Neural cell (in vitro differentiated cells): Measurements from ENCODE around the gene AP3D1. TPM values are rescaled to one million over a fixed set of nuclear protein-coding genes. Genes with fewer than 3 reads are reported as not detected.

Experiments
- H2AFZ ChIP-seq: fragments of 200-600, 300-800 bp; sonication (generic), shearing (Covaris generic); 2 replicates; pipeline ENCODE4 v1.6.0; 2014; ENCODE audit warnings: low read depth, mild to moderate bottlenecking, antibody characterized with exemption, low read length, moderate library complexity
- H3F3A ChIP-seq: fragments of 200-600 bp; shearing (Covaris generic); 2 replicates; pipeline ENCODE4 v1.6.1; 2016; ENCODE audit warnings: mild to moderate bottlenecking, moderate library complexity, mixed read lengths, antibody characterized with exemption, low read length; ENCODE audit not compliant: insufficient read depth, poor library complexity, severe bottlenecking
- H3K27ac ChIP-seq: fragments of 200-600, 300-800 bp; sonication (generic), shearing (Covaris generic); 2 replicates; pipeline ENCODE4 v1.5.1; 2014; ENCODE audit warnings: mild to moderate bottlenecking, low read length, moderate library complexity
- H3K27me3 ChIP-seq: fragments of 300-800, 200-600 bp; sonication (generic), shearing (Covaris generic); 2 replicates; pipeline ENCODE4 v1.6.0; 2014; ENCODE audit warnings: mild to moderate bottlenecking, low read depth, low read length, moderate library complexity; ENCODE audit not compliant: insufficient read depth
- H3K36me3 ChIP-seq: fragments of 300-800, 200-600 bp; sonication (generic), shearing (Covaris generic); 2 replicates; pipeline ENCODE4 v1.5.1; 2014; ENCODE audit warnings: mild to moderate bottlenecking, antibody characterized with exemption, low read length, moderate library complexity; ENCODE audit not compliant: insufficient read depth
- H3K4me2 ChIP-seq: fragments of 300-800, 200-600 bp; sonication (generic), shearing (Covaris generic); 2 replicates; pipeline ENCODE4 v1.6.0; 2014; ENCODE audit warnings: mild to moderate bottlenecking, low read length
- H3K4me3 ChIP-seq: fragments of 300-800, 200-600 bp; sonication (generic), shearing (Covaris generic); 2 replicates; pipeline ENCODE4 v1.5.1; 2014; ENCODE audit warnings: mild to moderate bottlenecking, low read length, moderate library complexity
- H3K79me2 ChIP-seq: fragments of 200-600 bp; shearing (Covaris generic); replicated peaks from 2 replicates; pipeline ENCODE4 v1.6.0; 2014; ENCODE audit warnings: mild to moderate bottlenecking, low read length, moderate library complexity; ENCODE audit not compliant: insufficient read depth
- H3K9ac ChIP-seq: fragments of 300-800, 200-600 bp; sonication (generic), shearing (Covaris generic); 2 replicates; pipeline ENCODE4 v1.6.1; 2016; ENCODE audit warnings: mild to moderate bottlenecking, low read length, mixed read lengths
- H3K9me2 ChIP-seq: fragments of 200-600 bp; shearing (Covaris generic); 2 replicates; pipeline ENCODE4 v1.6.1; 2016; ENCODE audit warnings: mild to moderate bottlenecking, low read length, mixed read lengths; ENCODE audit not compliant: insufficient read depth
- H3K9me3 ChIP-seq: fragments of 200-600, 300-800 bp; sonication (generic), shearing (Covaris generic); 2 replicates; pipeline ENCODE4 v1.6.1; 2016; ENCODE audit warnings: mild to moderate bottlenecking, mixed run types, low read length, moderate library complexity, mixed read lengths
- H4K20me1 ChIP-seq: fragments of 200-600 bp; shearing (Covaris generic); 2 replicates; pipeline ENCODE4 v1.6.1; 2016; ENCODE audit warnings: mild to moderate bottlenecking, mixed run types; ENCODE audit not compliant: insufficient read depth
- EP300 ChIP-seq: fragments of 450-650 bp; conservative IDR thresholded peaks from 2 replicates; pipeline ENCODE4 v1.6.1; 2014; ENCODE audit warnings: antibody characterized with exemption, mild to moderate bottlenecking, moderate library complexity; ENCODE audit not compliant: poor library complexity, severe bottlenecking
- EZH2 ChIP-seq: fragments of 200-600, 300-800 bp; shearing (Covaris generic), sonication (generic); IDR thresholded peaks from 2 replicates; pipeline ENCODE4 v1.6.1; 2014; ENCODE audit warnings: antibody characterized with exemption, low read length, borderline replicate concordance, mild to moderate bottlenecking; ENCODE audit not compliant: insufficient read depth, poor library complexity, severe bottlenecking
- MXI1 ChIP-seq: fragments of 450-650 bp; conservative IDR thresholded peaks from 2 replicates; pipeline ENCODE4 v1.6.1; 2014; ENCODE audit warnings: antibody characterized with exemption, mild to moderate bottlenecking; ENCODE audit not compliant: poor library complexity, severe bottlenecking
- POLR2AphosphoS5 ChIP-seq: IDR thresholded peaks from 2 replicates; pipeline ENCODE4 v1.6.1; 2012
- RAD21 ChIP-seq: fragments of 450-650 bp; conservative IDR thresholded peaks from 2 replicates; pipeline ENCODE4 v1.6.1; 2014; ENCODE audit warnings: antibody characterized with exemption, mild to moderate bottlenecking, moderate library complexity
- SMC3 ChIP-seq: fragments of 450-650 bp; conservative IDR thresholded peaks from 2 replicates; pipeline ENCODE4 v1.6.1; 2014; ENCODE audit warnings: antibody characterized with exemption, mild to moderate bottlenecking, moderate library complexity; ENCODE audit not compliant: poor library complexity
- TAF1 ChIP-seq: IDR thresholded peaks from 2 replicates; pipeline ENCODE4 v1.6.1; 2012; ENCODE audit warnings: low read depth
- polyA plus RNA-seq: library from polyadenylated mRNA; depleted of rRNA; stranded (reverse); fragments of >200 nt; gene quantifications from 2 replicates; pipeline ENCODE4 v1.2.3, GENCODE V29; 2014
- TF ChIP-seq, protein P1 (sequence below): fragments of 450-650 bp; IDR thresholded peaks from 2 replicates; pipeline ENCODE4 v1.5.1; 2014; ENCODE audit warnings: antibody characterized with exemption, mild to moderate bottlenecking, moderate library complexity; ENCODE audit not compliant: poor library complexity, severe bottlenecking
- TF ChIP-seq, protein P2 (sequence below): IDR thresholded peaks from 2 replicates; pipeline ENCODE4 v1.6.1; 2012; ENCODE audit warnings: borderline replicate concordance

AP3D1 gene
- polyA plus RNA-seq, 1 donor from 2014 or later, result 60.7 TPM

GRCh38 chr19:2089727-2090053 lies 61.7 kb downstream of the AP3D1 start:
- no peaks in the 10 kb centered on the region for H3F3A ChIP-seq
- no peaks in the 10 kb centered on the region for H3K9me3 ChIP-seq
- H3K36me3 ChIP-seq, result no peaks in the 10 kb centered on the region
- H3K27me3 ChIP-seq, result no peaks in the 10 kb centered on the region
- H3K9ac ChIP-seq, result no peak overlapping the region
- no peaks in the 10 kb centered on the region for H3K9me2 ChIP-seq
- H3K27ac ChIP-seq, result no peak overlapping the region
- H2AFZ ChIP-seq, result no peak overlapping the region
- H3K79me2 ChIP-seq, result peaks cover 5% of the 10 kb centered on the region
- no peak overlapping the region for H3K4me3 ChIP-seq
- H4K20me1 ChIP-seq, result no peaks in the 10 kb centered on the region
- H3K4me2 ChIP-seq, result no peak overlapping the region
- TF ChIP-seq, protein P1, sequence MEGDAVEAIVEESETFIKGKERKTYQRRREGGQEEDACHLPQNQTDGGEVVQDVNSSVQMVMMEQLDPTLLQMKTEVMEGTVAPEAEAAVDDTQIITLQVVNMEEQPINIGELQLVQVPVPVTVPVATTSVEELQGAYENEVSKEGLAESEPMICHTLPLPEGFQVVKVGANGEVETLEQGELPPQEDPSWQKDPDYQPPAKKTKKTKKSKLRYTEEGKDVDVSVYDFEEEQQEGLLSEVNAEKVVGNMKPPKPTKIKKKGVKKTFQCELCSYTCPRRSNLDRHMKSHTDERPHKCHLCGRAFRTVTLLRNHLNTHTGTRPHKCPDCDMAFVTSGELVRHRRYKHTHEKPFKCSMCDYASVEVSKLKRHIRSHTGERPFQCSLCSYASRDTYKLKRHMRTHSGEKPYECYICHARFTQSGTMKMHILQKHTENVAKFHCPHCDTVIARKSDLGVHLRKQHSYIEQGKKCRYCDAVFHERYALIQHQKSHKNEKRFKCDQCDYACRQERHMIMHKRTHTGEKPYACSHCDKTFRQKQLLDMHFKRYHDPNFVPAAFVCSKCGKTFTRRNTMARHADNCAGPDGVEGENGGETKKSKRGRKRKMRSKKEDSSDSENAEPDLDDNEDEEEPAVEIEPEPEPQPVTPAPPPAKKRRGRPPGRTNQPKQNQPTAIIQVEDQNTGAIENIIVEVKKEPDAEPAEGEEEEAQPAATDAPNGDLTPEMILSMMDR, result no peak
- no peak for TF ChIP-seq MXI1
- TF ChIP-seq, protein P2, sequence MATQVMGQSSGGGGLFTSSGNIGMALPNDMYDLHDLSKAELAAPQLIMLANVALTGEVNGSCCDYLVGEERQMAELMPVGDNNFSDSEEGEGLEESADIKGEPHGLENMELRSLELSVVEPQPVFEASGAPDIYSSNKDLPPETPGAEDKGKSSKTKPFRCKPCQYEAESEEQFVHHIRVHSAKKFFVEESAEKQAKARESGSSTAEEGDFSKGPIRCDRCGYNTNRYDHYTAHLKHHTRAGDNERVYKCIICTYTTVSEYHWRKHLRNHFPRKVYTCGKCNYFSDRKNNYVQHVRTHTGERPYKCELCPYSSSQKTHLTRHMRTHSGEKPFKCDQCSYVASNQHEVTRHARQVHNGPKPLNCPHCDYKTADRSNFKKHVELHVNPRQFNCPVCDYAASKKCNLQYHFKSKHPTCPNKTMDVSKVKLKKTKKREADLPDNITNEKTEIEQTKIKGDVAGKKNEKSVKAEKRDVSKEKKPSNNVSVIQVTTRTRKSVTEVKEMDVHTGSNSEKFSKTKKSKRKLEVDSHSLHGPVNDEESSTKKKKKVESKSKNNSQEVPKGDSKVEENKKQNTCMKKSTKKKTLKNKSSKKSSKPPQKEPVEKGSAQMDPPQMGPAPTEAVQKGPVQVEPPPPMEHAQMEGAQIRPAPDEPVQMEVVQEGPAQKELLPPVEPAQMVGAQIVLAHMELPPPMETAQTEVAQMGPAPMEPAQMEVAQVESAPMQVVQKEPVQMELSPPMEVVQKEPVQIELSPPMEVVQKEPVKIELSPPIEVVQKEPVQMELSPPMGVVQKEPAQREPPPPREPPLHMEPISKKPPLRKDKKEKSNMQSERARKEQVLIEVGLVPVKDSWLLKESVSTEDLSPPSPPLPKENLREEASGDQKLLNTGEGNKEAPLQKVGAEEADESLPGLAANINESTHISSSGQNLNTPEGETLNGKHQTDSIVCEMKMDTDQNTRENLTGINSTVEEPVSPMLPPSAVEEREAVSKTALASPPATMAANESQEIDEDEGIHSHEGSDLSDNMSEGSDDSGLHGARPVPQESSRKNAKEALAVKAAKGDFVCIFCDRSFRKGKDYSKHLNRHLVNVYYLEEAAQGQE, result no peak
- no peak for TF ChIP-seq RAD21
- TF ChIP-seq TAF1, result no peak
- no peak for TF ChIP-seq SMC3
- TF ChIP-seq EZH2, result no peak
- no peak for TF ChIP-seq EP300
- no peak for TF ChIP-seq POLR2AphosphoS5

DNA sequence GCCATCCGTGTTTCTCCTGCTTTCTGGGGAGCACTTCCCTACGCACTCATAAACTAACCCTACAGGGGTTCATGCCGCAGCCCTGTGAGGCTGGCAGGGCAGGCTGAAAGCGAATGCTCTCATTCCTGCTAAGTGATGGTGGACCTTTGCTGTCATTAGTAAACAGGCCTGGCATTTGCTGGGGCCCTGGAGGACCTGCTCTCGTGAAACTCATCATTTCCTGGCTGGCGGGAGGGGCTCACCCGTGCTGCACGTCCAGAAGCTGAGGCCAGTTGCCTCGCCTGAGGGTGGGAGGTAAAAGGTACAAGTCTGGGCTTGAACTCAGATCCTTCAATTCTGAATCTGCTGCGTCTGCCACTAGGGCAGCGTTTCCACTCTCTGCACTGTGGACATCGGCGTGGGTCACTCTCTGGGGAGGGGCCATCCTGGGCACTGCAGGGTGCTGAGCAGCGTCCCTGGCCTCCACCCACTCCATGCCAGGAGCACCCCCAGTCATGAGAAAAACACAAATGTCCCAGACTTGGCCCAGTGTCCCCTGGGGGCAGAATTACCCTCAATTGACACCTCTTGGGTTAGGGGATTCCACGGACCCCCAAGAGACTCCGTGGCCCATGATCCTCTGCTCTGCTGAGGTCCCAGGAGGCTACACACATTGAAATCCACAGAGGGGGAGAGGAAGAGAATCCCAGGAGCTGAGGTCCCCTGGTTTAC lies 62.2 kb downstream of the AP3D1 start:
- TF ChIP-seq MXI1 (no peak), SMC3 (no peak), TAF1 (no peak), POLR2AphosphoS5 (no peak), EP300 (no peak), RAD21 (no peak), EZH2 (no peak)
- TF ChIP-seq, protein P2, result no peak
- TF ChIP-seq, protein P1, result no peak
- Histone ChIP-seq H3F3A (no peaks in the 10 kb centered on the region), H3K4me3 (no peak overlapping the region), H3K9ac (no peak overlapping the region), H3K79me2 (no peaks in the 10 kb centered on the region), H3K36me3 (no peaks in the 10 kb centered on the region), H3K27me3 (no peaks in the 10 kb centered on the region), H3K27ac (no peak overlapping the region), H3K4me2 (no peak overlapping the region), H2AFZ (no peak overlapping the region), H4K20me1 (no peaks in the 10 kb centered on the region), H3K9me3 (no peaks in the 10 kb centered on the region), H3K9me2 (no peaks in the 10 kb centered on the region)
